Inflammatory macrophage (primary cell): ENCODE measurements around the gene RGP1.

Experiments used
- DNase-seq, 2 donors: peaks; one replicate each; pipeline ENCODE4 v3.0.0-alpha.2; 2020 to 2022

Gene RGP1

GRCh38 chr9:35771943-35772342, 22.9 kb downstream of the RGP1 start:
- DNase-seq: no peak

- DNase-seq: peak; percentile 81 to 82
Observed at GRCh38 chr9:35774907-35775635, 26.0 kb downstream of the RGP1 start.

GRCh38 chr9:35776018-35776417, 26.9 kb downstream of the RGP1 start:
- DNase-seq: no peak

- no peak for DNase-seq
Observed at GRCh38 chr9:35778496-35778895, 29.4 kb downstream of the RGP1 start.

- DNase-seq: no peak
Observed at GRCh38 chr9:35781066-35781465, 32.0 kb downstream of the RGP1 start.

- DNase-seq: no peak
Observed at GRCh38 chr9:35783418-35783817, 34.3 kb downstream of the RGP1 start.

- DNase-seq: no peak
Observed at GRCh38 chr9:35789541-35789940, 40.5 kb downstream of the RGP1 start.

- no peak for DNase-seq
Observed at GRCh38 chr9:35790025-35790384, 40.9 kb downstream of the RGP1 start.

- peak; percentile 64 to 69 for DNase-seq
Observed at GRCh38 chr9:35790385-35791296, 41.6 kb downstream of the RGP1 start.

GRCh38 chr9:35791297-35791921, 42.3 kb downstream of the RGP1 start, which contains the start of gene NPR2:
TSS of gene NPR2 (plus strand) at chr9:35791591. CDS start at chr9:35792409, 818 bp downstream.
- no peak for DNase-seq

GRCh38 chr9:35792024-35792813, 43.1 kb downstream of the RGP1 start:
- no peak for DNase-seq

GRCh38 chr9:35792826-35793225, 43.7 kb downstream of the RGP1 start:
- no peak for DNase-seq

GRCh38 chr9:35793461-35793860, 44.4 kb downstream of the RGP1 start:
- DNase-seq: no peak

- no peak for DNase-seq
Observed at GRCh38 chr9:35795695-35796094, 46.6 kb downstream of the RGP1 start.

GRCh38 chr9:35797311-35798109, 48.4 kb downstream of the RGP1 start:
- DNase-seq: no peak

- peak in 1 of 2 donors; percentile 19 for DNase-seq
Observed at GRCh38 chr9:35798658-35799374, 49.7 kb downstream of the RGP1 start.

GRCh38 chr9:35800530-35800929, 51.4 kb downstream of the RGP1 start:
- DNase-seq: no peak

- DNase-seq: no peak
Observed at GRCh38 chr9:35801328-35802128, 52.4 kb downstream of the RGP1 start.

- DNase-seq: no peak
Observed at GRCh38 chr9:35806101-35806500, 57.0 kb downstream of the RGP1 start.
